ENCODE data around the gene KIRREL2. TPM values are rescaled to one million over a fixed set of nuclear protein-coding genes. Genes with fewer than 3 reads are reported as not detected.

Gene KIRREL2
- total and polyA plus RNA-seq, 4 donors: not detected

DNA sequence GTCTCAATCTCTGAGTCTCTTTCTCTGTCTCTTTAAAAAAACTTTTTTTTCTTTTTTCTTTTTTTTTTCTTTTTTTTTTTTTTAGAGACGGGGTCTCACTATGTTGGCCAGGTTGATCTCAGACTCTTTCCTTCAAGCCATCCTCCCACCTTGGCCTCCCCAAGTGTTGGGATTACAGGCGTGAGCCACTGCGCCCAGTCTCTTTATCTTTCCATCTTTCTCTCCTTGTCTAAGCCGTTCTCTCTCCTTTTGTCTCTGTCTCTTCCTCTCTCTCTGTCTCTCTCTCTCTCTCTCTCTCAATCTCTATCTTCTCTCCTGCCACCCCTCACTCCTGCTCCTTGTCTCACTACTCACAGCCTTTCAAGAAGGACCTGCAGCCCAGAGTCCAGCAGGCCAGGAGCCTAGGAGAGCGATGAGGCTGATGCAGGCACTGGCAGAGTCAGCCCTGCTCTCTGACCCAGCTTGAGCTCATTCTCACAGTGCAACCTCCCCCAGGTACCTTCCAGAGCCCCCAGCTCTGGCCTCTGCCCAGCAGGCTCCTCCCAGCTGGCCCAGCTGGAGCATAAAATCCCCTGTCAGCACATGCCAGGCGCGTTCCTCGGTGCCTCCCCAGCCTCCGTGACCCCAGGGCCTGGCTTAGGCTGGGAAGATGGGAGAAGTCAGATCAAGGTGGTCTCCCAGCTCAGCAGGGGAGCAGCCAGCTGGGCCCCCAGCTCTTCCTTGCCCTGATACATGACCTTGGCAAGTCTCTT is 4.5 kb upstream of the KIRREL2 start, which contains the start of gene NPHS1:
Gene NPHS1 (minus strand): TSS at position 476 of the 752 bp plus-strand sequence. CDS start 667 bp downstream, outside the sequence.
- H3K27ac ChIP-seq (ENCODE audit: low read depth in 1 of 2, low read length in 2 of 2): no peak within 1 kb of the TSS
- peaks cover 0 to 6% (median 4%) of the 10 kb centered on the region in 4 donors for H3K4me1 ChIP-seq (ENCODE audit: control insufficient read depth in 4 of 4, insufficient read depth in 4 of 4, low read length in 3 of 4)
- peaks cover 0 to 3% (median 2%) of the 10 kb centered on the region in 4 donors for H3K27me3 ChIP-seq (ENCODE audit: control insufficient read depth in 4 of 4, insufficient read depth in 4 of 4, low read length in 3 of 4)
- no peak for DNase-seq (ENCODE audit: low spot score)
- no peaks in the 10 kb centered on the region for H3K9me3 ChIP-seq (ENCODE audit: control insufficient read depth in 4 of 4, low read length in 3 of 4)
- no peak within 1 kb of the TSS for H3K4me3 ChIP-seq (ENCODE audit: low read depth in 1 of 3, low read length in 3 of 3)
- H3K9ac ChIP-seq (ENCODE audit: low read depth in 1 of 2, low read length in 2 of 2): no peak within 1 kb of the TSS
- TF ChIP-seq YY1 (IDR thresholded peaks at IDR 0.05) (no peak), HNF4G (IDR thresholded peaks at IDR 0.05) (no peak), FOXA2 (IDR thresholded peaks at IDR 0.05) (no peak)
- TF ChIP-seq, protein P1, sequence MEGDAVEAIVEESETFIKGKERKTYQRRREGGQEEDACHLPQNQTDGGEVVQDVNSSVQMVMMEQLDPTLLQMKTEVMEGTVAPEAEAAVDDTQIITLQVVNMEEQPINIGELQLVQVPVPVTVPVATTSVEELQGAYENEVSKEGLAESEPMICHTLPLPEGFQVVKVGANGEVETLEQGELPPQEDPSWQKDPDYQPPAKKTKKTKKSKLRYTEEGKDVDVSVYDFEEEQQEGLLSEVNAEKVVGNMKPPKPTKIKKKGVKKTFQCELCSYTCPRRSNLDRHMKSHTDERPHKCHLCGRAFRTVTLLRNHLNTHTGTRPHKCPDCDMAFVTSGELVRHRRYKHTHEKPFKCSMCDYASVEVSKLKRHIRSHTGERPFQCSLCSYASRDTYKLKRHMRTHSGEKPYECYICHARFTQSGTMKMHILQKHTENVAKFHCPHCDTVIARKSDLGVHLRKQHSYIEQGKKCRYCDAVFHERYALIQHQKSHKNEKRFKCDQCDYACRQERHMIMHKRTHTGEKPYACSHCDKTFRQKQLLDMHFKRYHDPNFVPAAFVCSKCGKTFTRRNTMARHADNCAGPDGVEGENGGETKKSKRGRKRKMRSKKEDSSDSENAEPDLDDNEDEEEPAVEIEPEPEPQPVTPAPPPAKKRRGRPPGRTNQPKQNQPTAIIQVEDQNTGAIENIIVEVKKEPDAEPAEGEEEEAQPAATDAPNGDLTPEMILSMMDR (IDR thresholded peaks at IDR 0.05; ENCODE audit: low read depth, low read length, missing input control): no peak
- no peaks in the 10 kb centered on the region for H3K36me3 ChIP-seq (ENCODE audit: control insufficient read depth in 4 of 4, insufficient read depth in 3 of 4, low read depth in 1 of 4, low read length in 3 of 4)
- WGBS: 67% methylated on average over 9 of the region's 9 CpGs

DNA sequence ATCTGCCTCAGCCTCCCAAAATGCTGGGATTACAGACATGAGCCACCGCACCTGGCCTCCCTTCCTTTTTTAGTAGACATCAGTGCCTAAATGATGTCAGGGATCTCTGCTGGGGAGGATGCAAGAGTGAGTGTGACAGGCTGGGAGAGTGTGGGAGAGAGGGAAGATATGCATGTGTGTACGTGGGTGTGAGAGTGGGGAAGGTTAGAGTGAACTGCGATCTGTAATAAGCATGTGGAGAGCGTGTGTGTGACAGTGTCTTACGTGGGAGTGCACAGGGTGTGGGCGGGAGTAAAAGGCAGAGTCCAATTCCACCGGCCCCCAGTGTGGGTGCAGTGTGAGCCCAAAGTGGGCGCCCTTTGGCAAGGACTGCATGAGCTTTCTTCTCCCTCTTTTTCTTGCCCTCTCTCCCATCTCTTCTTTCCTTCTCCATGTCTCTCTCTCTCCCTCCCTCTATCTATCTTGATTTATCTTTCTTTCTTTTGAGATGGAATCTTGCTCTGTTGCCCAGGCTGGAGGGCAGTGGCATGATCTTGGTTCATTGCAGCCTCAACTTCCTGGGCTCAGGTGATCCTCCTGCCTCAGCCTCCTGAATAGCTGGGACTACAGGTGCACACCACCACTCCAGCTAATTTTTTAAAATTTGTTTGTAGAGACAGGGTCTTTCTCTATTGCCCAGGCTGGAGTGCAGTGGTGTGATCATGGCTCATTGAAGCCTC is 3.5 kb upstream of the KIRREL2 start:
- DNase-seq (ENCODE audit: low spot score): no peak
- H3K27ac ChIP-seq (ENCODE audit: low read depth in 1 of 2, low read length in 2 of 2): no peak overlapping the region
- TF ChIP-seq, protein P1 (IDR thresholded peaks at IDR 0.05; ENCODE audit: low read depth, low read length, missing input control): no peak
- no peak for TF ChIP-seq NR2F2 (IDR thresholded peaks at IDR 0.05)
- TF ChIP-seq TAF1 (conservative IDR thresholded peaks at IDR 0.05): no peak
- no peak for TF ChIP-seq FOXA1 (IDR thresholded peaks at IDR 0.05)
- TF ChIP-seq GABPA (IDR thresholded peaks at IDR 0.05 in 1 of 2, conservative IDR thresholded peaks at IDR 0.05 in 1 of 2): no peak
- TF ChIP-seq EGR1 (IDR thresholded peaks at IDR 0.05; ENCODE audit: low read depth in 2 of 2): no peak
- TF ChIP-seq FOXA2 (IDR thresholded peaks at IDR 0.05): no peak
- TF ChIP-seq RXRA (IDR thresholded peaks at IDR 0.05): no peak
- TF ChIP-seq, protein P2, sequence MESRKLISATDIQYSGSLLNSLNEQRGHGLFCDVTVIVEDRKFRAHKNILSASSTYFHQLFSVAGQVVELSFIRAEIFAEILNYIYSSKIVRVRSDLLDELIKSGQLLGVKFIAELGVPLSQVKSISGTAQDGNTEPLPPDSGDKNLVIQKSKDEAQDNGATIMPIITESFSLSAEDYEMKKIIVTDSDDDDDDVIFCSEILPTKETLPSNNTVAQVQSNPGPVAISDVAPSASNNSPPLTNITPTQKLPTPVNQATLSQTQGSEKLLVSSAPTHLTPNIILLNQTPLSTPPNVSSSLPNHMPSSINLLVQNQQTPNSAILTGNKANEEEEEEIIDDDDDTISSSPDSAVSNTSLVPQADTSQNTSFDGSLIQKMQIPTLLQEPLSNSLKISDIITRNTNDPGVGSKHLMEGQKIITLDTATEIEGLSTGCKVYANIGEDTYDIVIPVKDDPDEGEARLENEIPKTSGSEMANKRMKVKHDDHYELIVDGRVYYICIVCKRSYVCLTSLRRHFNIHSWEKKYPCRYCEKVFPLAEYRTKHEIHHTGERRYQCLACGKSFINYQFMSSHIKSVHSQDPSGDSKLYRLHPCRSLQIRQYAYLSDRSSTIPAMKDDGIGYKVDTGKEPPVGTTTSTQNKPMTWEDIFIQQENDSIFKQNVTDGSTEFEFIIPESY (IDR thresholded peaks at IDR 0.05): no peak
- TF ChIP-seq JUND (IDR thresholded peaks at IDR 0.05): no peak
- TF ChIP-seq YY1 (IDR thresholded peaks at IDR 0.05): no peak
- no peak for TF ChIP-seq SP1 (IDR thresholded peaks at IDR 0.05)
- TF ChIP-seq HNF4G (IDR thresholded peaks at IDR 0.05): no peak
- TF ChIP-seq HNF4A (conservative IDR thresholded peaks at IDR 0.05): no peak
- TF ChIP-seq, protein P3, sequence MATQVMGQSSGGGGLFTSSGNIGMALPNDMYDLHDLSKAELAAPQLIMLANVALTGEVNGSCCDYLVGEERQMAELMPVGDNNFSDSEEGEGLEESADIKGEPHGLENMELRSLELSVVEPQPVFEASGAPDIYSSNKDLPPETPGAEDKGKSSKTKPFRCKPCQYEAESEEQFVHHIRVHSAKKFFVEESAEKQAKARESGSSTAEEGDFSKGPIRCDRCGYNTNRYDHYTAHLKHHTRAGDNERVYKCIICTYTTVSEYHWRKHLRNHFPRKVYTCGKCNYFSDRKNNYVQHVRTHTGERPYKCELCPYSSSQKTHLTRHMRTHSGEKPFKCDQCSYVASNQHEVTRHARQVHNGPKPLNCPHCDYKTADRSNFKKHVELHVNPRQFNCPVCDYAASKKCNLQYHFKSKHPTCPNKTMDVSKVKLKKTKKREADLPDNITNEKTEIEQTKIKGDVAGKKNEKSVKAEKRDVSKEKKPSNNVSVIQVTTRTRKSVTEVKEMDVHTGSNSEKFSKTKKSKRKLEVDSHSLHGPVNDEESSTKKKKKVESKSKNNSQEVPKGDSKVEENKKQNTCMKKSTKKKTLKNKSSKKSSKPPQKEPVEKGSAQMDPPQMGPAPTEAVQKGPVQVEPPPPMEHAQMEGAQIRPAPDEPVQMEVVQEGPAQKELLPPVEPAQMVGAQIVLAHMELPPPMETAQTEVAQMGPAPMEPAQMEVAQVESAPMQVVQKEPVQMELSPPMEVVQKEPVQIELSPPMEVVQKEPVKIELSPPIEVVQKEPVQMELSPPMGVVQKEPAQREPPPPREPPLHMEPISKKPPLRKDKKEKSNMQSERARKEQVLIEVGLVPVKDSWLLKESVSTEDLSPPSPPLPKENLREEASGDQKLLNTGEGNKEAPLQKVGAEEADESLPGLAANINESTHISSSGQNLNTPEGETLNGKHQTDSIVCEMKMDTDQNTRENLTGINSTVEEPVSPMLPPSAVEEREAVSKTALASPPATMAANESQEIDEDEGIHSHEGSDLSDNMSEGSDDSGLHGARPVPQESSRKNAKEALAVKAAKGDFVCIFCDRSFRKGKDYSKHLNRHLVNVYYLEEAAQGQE (IDR thresholded peaks at IDR 0.05): no peak
- TF ChIP-seq, protein P4, sequence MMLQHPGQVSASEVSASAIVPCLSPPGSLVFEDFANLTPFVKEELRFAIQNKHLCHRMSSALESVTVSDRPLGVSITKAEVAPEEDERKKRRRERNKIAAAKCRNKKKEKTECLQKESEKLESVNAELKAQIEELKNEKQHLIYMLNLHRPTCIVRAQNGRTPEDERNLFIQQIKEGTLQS (IDR thresholded peaks at IDR 0.05): no peak
- no peak for TF ChIP-seq RAD21 (IDR thresholded peaks at IDR 0.05)
- TF ChIP-seq, protein P5, sequence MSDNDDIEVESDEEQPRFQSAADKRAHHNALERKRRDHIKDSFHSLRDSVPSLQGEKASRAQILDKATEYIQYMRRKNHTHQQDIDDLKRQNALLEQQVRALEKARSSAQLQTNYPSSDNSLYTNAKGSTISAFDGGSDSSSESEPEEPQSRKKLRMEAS (IDR thresholded peaks at IDR 0.05): no peak
- H3K9ac ChIP-seq (ENCODE audit: low read depth in 1 of 2, low read length in 2 of 2): no peak overlapping the region
- 58% methylated on average over 8 of the region's 8 CpGs for WGBS
- no peak overlapping the region for H3K4me3 ChIP-seq (ENCODE audit: low read depth in 1 of 3, low read length in 3 of 3)
- H3K4me1 ChIP-seq (ENCODE audit: control insufficient read depth in 4 of 4, insufficient read depth in 4 of 4, low read length in 3 of 4): peaks cover 0 to 6% (median 4%) of the 10 kb centered on the region in 4 donors
- peaks cover 0 to 3% (median 2%) of the 10 kb centered on the region in 4 donors for H3K27me3 ChIP-seq (ENCODE audit: control insufficient read depth in 4 of 4, insufficient read depth in 4 of 4, low read length in 3 of 4)
- no peaks in the 10 kb centered on the region for H3K9me3 ChIP-seq (ENCODE audit: control insufficient read depth in 4 of 4, low read length in 3 of 4)
- no peaks in the 10 kb centered on the region for H3K36me3 ChIP-seq (ENCODE audit: control insufficient read depth in 4 of 4, insufficient read depth in 3 of 4, low read depth in 1 of 4, low read length in 3 of 4)

Measured in liver (tissue), 9 donors.